Measurements from ENCODE around the gene PRR14.
"Not testable (repeated sequence)": the region's sequence is repeated elsewhere in the genome, so short reads cannot be mapped to it uniquely, and the experiment has no call there.

Gene PRR14

DNA sequence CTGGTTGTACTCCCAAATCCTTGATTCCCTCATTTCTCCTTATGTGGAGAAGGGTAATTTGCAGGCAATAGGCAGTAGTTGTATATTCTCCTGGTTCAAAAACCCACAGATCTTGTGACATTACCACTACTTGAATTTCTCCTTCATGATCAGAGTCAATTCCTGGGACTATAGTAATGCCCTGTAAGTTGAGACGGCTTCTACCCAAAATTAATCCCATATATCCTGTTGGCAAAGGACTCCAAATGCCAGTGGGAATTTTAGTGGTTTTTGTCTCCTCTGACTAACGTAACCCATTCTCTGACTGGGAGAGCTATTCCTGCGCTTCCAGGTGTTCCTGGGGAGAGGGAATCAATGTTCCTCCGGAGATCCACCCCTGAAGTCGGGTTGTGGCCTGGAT, 29.0 kb upstream of the PRR14 start:
- Histone ChIP-seq H3K4me3 (ENCODE audit: insufficient read length, low read depth) (no peak overlapping the region), H3K9ac (ENCODE audit: insufficient read length, low read depth) (no peak overlapping the region), H3K27me3 (ENCODE audit: insufficient read depth, insufficient read length) (no peaks in the 10 kb centered on the region), H3K4me1 (ENCODE audit: insufficient read depth, insufficient read length) (no peaks in the 10 kb centered on the region), H3K9me3 (ENCODE audit: insufficient read depth, low read length) (peaks cover 11% of the 10 kb centered on the region; the same call in 1 of the 2 replicates), H3K36me3 (ENCODE audit: insufficient read depth, insufficient read length, low read length) (no peaks in the 10 kb centered on the region)
- TF ChIP-seq YY1 (IDR thresholded peaks at IDR 0.05; ENCODE audit: insufficient read depth, insufficient read length) = no peak
- TF ChIP-seq SUZ12 (IDR thresholded peaks at IDR 0.05; ENCODE audit: extremely low read depth, insufficient read depth, insufficient read length) = no peak
- TF ChIP-seq ZNF274 (IDR thresholded peaks at IDR 0.05; ENCODE audit: low read depth, low read length) = no peak
- DNase-seq (ENCODE audit: low read depth, low spot score) = no peak

DNA sequence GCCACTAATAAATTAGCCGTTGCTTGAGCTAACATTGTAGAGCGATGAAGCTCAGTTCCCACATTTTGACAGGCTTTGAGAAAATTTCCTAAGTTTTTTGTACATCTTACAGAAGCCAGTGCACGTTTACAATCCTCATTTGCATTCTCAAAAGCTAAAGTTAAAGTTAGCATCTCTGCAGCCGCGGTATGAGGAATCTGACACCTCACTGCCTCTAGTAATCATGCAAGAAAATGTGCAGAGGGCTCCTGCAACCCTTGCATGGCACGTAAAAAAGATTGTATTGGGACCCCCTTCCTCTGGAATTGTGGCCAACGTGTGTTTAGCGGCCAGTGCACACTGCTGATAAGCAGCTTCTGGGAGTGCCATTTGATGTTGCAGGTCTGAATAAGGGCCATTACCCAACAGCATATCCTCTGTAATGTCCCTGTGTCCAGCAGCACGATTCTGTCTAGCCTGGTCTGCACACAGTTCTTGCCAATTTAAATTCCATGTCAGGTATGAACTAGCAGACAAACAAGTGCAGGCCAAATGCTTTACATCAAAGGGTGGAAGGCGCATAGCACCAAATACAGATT, 28.2 kb upstream of the PRR14 start:
- no peak for TF ChIP-seq SUZ12 (IDR thresholded peaks at IDR 0.05; ENCODE audit: extremely low read depth, insufficient read depth, insufficient read length)
- no peak for TF ChIP-seq ZNF274 (IDR thresholded peaks at IDR 0.05; ENCODE audit: low read depth, low read length)
- no peak for TF ChIP-seq YY1 (IDR thresholded peaks at IDR 0.05; ENCODE audit: insufficient read depth, insufficient read length)
- H3K4me3 ChIP-seq (ENCODE audit: insufficient read length, low read depth) = no peak overlapping the region
- no peak for DNase-seq (ENCODE audit: low read depth, low spot score)
- H3K4me1 ChIP-seq (ENCODE audit: insufficient read depth, insufficient read length) = no peaks in the 10 kb centered on the region
- no peak overlapping the region for H3K9ac ChIP-seq (ENCODE audit: insufficient read length, low read depth)
- peaks cover 11% of the 10 kb centered on the region; the same call in 1 of the 2 replicates for H3K9me3 ChIP-seq (ENCODE audit: insufficient read depth, low read length)
- H3K27me3 ChIP-seq (ENCODE audit: insufficient read depth, insufficient read length) = no peaks in the 10 kb centered on the region
- H3K36me3 ChIP-seq (ENCODE audit: insufficient read depth, insufficient read length, low read length) = no peaks in the 10 kb centered on the region

DNA sequence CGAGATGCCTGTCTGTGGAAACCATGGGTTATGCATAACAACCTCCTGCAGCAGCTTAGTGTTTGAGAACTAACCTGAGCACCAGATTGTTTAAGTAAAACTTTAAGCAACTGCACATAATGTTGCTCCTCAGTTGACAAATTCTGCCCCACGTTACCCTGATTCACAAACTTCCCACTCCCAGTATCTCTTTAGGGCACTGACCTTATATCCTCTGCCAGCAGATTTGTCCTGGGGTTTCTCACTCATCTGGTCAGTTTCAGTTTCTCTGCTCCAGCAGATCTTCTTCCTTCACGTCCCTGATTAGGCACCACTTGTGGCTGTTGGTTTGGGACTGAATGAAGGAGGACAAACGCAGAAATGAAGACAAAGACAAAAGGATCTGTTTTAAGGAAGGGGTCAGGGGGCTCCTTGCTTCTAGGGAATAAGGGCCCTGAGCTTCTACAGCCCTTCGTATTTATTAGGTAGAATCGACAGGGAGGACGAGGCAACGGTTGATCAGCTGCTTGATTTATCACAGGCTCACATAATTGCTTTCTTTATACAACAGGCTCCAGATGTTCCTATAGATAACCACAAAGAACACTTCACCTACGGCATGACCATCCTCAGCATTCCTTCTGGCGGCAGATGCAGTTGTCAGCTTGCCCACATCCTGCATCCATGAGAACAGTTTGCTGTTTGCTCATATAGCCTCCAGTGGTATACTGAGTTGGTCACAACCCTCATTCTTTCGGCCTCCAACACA, 27.1 kb upstream of the PRR14 start:
- peaks cover 11% of the 10 kb centered on the region; the same call in 1 of the 2 replicates for H3K9me3 ChIP-seq (ENCODE audit: insufficient read depth, low read length)
- TF ChIP-seq YY1 (IDR thresholded peaks at IDR 0.05; ENCODE audit: insufficient read depth, insufficient read length) (no peak), ZNF274 (IDR thresholded peaks at IDR 0.05; ENCODE audit: low read depth, low read length) (no peak), SUZ12 (IDR thresholded peaks at IDR 0.05; ENCODE audit: extremely low read depth, insufficient read depth, insufficient read length) (no peak)
- H3K4me1 ChIP-seq (ENCODE audit: insufficient read depth, insufficient read length) = no peaks in the 10 kb centered on the region
- no peaks in the 10 kb centered on the region for H3K27me3 ChIP-seq (ENCODE audit: insufficient read depth, insufficient read length)
- no peaks in the 10 kb centered on the region for H3K36me3 ChIP-seq (ENCODE audit: insufficient read depth, insufficient read length, low read length)
- no peak overlapping the region for H3K4me3 ChIP-seq (ENCODE audit: insufficient read length, low read depth)
- no peak for DNase-seq (ENCODE audit: low read depth, low spot score)
- H3K9ac ChIP-seq (ENCODE audit: insufficient read length, low read depth) = no peak overlapping the region

DNA sequence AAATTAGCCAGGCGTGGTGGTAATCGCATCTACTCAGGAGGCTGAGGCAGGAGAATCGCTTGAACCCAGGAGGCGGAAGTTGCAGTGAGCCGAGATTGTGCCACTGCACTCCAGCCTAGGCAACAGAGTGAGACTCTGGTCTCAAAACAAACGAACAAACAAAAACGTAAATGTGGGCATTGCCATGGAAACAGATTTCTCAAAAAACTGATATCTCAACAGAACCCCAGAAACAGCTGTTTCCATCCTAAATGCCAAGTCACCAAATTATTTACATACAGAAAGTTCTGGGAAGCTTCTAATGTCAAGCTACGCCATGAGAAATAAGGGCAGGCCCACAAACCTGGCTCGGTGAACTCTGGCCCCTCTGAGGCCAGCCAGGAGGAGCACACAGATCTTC, 24.5 kb upstream of the PRR14 start:
- no peaks in the 10 kb centered on the region for H3K36me3 ChIP-seq (ENCODE audit: insufficient read depth, insufficient read length, low read length)
- DNase-seq (ENCODE audit: low read depth, low spot score) = no peak
- TF ChIP-seq SUZ12 (IDR thresholded peaks at IDR 0.05; ENCODE audit: extremely low read depth, insufficient read depth, insufficient read length) = no peak
- H3K4me1 ChIP-seq (ENCODE audit: insufficient read depth, insufficient read length) = no peaks in the 10 kb centered on the region
- H3K4me3 ChIP-seq (ENCODE audit: insufficient read length, low read depth) = no peak overlapping the region
- peaks cover 11% of the 10 kb centered on the region; the same call in 1 of the 2 replicates for H3K9me3 ChIP-seq (ENCODE audit: insufficient read depth, low read length)
- H3K9ac ChIP-seq (ENCODE audit: insufficient read length, low read depth) = no peak overlapping the region
- H3K27me3 ChIP-seq (ENCODE audit: insufficient read depth, insufficient read length) = no peaks in the 10 kb centered on the region

DNA sequence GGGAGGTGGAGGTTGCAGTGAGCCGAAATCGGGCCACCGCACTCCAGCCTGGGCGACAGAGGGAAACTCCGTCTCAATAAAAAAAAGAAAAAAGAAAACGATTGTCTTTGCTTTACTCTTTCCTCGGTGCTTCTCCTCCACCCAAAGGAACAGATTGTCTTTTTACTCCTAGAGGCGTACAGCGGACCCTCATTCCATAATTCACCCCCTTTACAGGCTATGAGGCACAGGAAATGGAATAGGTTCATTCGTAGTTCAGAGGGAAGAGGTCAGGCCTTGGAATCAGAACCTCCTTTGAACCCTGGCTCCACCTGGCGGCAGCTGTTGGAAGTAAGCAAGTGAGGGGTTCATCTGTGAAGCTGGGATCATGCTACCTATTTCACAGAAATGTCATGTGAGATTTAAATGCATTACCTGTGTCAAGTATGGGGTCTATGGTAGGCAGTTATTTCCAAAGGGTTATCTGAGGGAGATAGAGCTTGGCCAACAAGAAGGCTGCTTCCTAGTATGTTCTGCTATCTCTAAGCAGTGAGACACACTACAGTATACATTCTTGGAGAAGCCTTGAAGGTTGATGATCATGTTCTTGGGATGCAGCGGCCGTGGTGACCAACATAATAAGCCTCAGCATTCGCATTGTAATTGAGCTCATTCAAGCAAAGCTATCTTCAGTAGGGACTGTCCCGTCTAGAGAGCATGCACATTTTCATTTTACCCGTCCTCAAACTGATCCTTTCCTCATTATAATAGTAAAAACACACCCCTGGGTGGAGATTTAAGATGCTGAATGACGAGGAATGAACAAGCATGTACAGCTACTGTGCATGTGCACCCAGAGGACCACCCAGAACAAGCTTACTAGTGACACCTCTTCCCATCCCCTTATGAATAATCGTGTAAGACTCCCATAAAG, 21.9 kb upstream of the PRR14 start:
- no peaks in the 10 kb centered on the region for H3K27me3 ChIP-seq (ENCODE audit: insufficient read depth, insufficient read length)
- H3K4me1 ChIP-seq (ENCODE audit: insufficient read depth, insufficient read length) = no peaks in the 10 kb centered on the region
- no peak overlapping the region for H3K4me3 ChIP-seq (ENCODE audit: insufficient read length, low read depth)
- peak; percentile 73 for DNase-seq (ENCODE audit: low read depth, low spot score)
- H3K9ac ChIP-seq (ENCODE audit: insufficient read length, low read depth) = no peak overlapping the region
- no peak for TF ChIP-seq YY1 (IDR thresholded peaks at IDR 0.05; ENCODE audit: insufficient read depth, insufficient read length)
- TF ChIP-seq SUZ12 (IDR thresholded peaks at IDR 0.05; ENCODE audit: extremely low read depth, insufficient read depth, insufficient read length) = no peak
- no peak for TF ChIP-seq ZNF274 (IDR thresholded peaks at IDR 0.05; ENCODE audit: low read depth, low read length)
- H3K36me3 ChIP-seq (ENCODE audit: insufficient read depth, insufficient read length, low read length) = no peaks in the 10 kb centered on the region
- H3K9me3 ChIP-seq (ENCODE audit: insufficient read depth, low read length) = peaks cover 7% of the 10 kb centered on the region; the same call in 1 of the 2 replicates

DNA sequence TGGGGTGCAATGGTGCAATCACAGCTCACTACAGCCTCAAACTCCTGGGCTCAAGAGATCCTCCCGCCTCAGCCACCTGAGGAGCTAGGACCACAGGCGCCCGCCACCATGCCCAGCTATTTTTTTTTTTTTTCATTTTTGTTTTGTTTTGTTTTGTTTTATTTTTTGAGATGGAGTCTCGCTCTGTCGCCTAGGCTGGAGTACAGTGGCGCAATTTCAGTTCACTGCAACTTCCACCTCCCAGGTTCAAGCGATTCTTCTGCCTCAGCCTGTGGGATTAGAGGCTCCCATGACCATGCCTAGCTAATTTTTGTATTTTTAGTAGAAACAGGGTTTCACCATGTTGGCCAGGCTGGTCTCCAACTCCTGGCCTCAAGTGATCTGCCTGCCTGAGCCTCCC, 18.3 kb upstream of the PRR14 start:
- not testable (repeated sequence) for H3K4me1 ChIP-seq (ENCODE audit: insufficient read depth, insufficient read length); H3K9ac ChIP-seq (ENCODE audit: insufficient read length, low read depth); H3K36me3 ChIP-seq (ENCODE audit: insufficient read depth, insufficient read length, low read length); H3K27me3 ChIP-seq (ENCODE audit: insufficient read depth, insufficient read length); DNase-seq (ENCODE audit: low read depth, low spot score); H3K9me3 ChIP-seq (ENCODE audit: insufficient read depth, low read length); H3K4me3 ChIP-seq (ENCODE audit: insufficient read length, low read depth)

DNA sequence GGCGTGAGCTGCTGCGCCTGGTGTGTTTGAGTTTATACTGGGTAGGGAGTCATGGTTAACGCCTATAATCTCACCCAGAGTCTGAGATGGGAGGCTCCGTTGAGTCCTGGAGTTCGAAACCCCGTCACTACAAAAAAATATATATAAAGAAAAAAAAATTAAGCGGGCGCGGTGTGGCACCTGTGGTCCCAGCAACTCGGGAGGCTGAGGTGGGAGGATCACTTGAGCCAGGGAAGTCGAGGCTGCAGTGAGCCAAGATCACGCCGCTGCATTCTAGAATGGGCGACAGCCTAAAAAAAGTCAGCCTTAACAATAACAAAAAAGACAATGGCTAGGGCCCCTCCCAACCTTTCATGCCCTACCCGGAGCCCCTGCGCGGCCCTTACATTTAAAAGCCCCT, 17.2 kb upstream of the PRR14 start:
- Histone ChIP-seq H3K9ac (ENCODE audit: insufficient read length, low read depth) (peak overlapping the region; percentile 76), H3K4me1 (ENCODE audit: insufficient read depth, insufficient read length) (no peaks in the 10 kb centered on the region), H3K4me3 (ENCODE audit: insufficient read length, low read depth) (peak overlapping the region; percentile 98), H3K27me3 (ENCODE audit: insufficient read depth, insufficient read length) (no peaks in the 10 kb centered on the region), H3K36me3 (ENCODE audit: insufficient read depth, insufficient read length, low read length) (no peaks in the 10 kb centered on the region), H3K9me3 (ENCODE audit: insufficient read depth, low read length) (no peaks in the 10 kb centered on the region)
- TF ChIP-seq YY1 (IDR thresholded peaks at IDR 0.05; ENCODE audit: insufficient read depth, insufficient read length) (no peak), ZNF274 (IDR thresholded peaks at IDR 0.05; ENCODE audit: low read depth, low read length) (no peak)
- DNase-seq (ENCODE audit: low read depth, low spot score) = no peak
